ENCODE results near the gene OTULIN. TPM values are rescaled to one million over a fixed set of nuclear protein-coding genes. Genes with fewer than 3 reads are reported as not detected.

Gene OTULIN
- total RNA-seq, 1 donor from 2014 or later = 27.1 TPM

DNA sequence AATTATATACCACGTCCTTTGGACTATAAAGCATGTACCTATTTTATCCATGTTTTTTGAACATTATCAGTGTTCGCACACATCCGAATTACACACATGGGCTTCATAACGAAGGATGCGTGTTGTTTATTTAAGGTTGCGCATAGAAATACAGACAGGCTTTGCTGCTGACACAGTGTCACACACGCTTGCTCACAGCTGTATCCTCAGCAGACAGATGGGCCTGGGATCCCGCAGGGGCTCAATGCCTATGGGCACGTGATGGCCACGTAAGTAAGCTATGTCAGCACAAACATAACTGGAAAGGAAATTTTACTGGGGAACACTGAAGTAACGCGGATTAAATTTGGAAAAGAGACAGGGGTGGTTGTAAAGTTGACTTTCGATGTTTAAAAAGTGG, 76.6 kb downstream of the OTULIN start:
- DNase-seq (ENCODE audit: low spot score) = no peak

DNA sequence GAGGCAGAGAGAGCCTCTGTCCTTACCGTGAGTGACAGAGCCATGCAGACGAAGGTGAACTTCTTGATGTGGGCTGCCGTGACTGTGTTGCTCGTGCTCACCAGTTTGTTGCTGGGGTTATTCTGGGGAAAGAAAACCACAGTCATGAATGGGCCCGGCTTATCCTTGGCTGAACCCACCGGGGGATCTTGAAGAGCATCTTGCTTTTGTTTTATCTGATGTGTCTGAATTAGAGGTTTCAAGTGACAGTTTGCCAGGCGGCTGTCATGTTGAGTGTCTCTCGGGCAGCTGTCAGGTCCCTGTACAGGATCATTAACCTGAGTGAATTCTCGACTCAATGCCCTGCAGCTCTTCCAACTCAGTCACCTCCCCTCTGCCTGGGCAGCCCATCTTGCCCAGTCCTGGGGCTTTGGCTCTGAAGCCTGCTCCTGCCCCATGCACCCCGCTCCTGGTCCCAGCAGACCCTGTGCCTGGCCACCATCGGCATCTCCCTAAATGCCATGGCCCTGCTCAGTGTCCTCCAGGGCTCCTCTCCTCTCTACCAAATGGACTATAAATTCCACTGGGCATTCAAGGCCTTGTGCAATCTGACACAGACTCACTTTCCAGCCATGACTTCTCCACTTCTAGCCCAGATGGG, 77.4 kb downstream of the OTULIN start:
- DNase-seq (ENCODE audit: low spot score) = no peak

DNA sequence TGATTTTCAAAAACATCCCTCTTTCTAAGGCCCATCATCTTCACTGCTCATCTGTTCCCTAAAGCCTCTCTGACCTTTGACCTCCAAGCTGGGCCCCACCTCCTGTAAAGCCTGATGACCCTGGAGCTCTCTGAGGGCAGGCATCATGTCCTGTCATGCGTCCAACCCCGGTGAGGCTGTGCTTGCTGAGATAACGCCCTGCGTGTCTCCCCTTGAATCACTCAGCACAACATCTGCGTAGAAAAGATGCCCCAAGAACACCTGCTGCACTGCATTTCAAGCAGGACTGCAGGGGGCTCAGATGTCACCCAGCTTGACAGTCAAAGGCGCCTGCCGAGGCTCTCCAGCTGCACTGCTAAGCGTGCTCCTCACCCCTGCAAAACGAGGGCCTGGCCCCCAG, 78.0 kb downstream of the OTULIN start:
- DNase-seq (ENCODE audit: low spot score) = no peak

DNA sequence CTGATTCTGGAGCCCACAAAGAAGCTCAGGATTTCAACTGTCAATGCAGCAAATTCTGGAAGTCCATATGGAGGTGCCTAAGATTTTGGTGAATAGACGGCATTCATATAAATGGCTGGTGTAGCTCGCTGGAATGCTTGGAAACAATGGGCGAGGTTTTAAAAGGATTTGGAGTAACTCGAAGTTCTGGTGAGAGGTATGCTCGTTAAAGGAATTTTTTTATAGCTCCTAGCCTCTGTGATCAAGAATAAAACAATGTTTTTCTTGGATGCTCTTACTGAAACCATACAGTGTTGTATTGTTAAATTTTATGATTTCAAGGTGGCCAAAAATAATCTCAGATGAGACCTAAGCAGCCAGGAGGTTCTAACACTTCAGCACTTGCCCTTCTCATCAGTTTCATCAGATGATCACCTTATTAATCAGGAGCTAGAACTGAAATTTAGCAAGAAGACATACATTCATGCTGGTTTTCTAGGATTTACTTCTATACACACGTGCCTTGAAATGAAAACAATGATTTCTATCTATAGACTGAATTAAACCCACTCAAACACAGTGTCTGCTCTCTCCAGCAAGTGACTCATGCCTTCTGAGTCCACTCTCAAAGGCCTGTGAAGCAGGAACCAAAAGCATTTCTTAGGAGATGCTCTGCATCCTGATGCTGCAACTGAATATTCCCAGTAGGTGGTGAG, 79.2 kb downstream of the OTULIN start:
- no peak for DNase-seq (ENCODE audit: low spot score)

DNA sequence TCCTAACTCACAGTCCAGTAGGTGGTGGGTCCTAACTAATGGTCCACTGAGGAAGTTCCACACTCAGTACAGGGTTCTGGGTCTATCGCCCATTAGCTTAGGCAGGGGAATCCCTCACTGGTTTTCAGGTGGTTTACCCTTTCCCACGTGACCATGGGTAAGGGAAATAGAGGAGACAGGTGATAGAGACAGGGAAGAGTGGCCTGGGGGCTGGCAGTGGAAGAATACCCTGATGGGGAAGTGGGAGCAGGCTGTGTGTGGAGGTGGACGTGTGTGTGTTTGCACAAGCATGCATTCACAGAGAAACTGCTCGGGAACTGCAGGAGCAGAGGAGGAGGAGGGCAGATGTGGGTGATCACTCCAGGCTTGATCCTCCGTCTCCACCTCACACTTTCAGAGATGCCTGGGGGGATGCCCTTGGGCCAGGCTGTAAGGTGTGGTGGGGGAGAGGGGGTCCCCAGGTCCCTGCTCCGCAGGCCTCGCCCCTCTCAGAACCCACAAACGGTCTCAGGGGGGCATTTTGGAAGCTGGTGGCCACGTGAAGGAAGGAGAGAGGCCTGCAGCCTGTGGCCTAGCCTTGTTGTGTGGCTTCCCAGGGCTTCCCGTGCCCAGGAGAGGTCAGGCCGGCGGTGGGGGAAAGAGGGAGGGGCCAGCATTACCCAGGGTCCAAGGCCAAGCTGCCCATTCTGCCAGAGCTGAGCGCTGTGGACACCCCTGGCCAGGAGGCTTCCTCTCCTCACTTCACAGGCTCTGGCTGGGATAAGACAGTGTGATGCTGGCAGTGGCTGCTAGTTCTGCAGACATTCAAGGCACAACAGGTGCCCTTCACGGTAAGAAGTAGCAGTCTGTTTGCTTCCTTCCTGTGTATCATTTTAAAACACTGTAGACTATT, 80.0 kb downstream of the OTULIN start:
- DNase-seq (ENCODE audit: low spot score) = no peak

DNA sequence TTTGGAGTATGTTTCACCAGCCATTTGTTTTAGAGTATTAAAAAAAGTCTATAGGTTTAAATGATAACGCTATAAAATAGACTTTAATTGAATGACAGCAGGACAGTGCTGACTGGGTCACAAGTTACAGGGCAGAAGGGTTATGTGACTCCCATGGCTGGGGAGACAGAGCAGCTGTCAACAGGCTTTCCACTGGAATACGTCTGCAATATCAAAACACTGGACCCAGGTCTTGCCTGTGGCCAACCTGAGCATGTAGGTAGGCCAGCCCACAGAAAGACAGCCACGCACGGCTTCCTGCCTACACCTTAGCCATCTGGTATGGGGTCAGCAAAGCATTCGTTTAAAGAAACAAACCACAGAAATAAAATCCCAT, 80.7 kb downstream of the OTULIN start:
- DNase-seq (ENCODE audit: low spot score) = no peak

DNA sequence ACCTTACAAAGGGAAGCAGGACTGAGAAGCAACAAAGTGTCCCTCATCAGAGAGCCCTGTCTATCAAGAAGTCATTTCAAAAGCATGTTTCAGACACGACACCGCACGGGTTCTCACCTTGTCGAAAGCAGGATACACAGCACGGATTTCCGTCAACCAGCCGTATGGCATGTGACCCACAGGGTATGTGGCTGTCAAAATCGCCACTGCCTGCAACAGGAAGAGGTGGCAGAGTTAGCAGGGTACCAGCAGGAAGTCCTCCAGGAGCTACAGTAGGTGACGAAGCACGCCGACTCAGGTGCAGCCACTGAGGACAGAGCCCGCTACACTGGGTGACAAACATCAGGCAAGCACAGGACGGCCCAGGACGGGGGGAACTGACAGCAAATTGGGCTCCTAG, 81.2 kb downstream of the OTULIN start:
- DNase-seq (ENCODE audit: low spot score) = no peak

DNA sequence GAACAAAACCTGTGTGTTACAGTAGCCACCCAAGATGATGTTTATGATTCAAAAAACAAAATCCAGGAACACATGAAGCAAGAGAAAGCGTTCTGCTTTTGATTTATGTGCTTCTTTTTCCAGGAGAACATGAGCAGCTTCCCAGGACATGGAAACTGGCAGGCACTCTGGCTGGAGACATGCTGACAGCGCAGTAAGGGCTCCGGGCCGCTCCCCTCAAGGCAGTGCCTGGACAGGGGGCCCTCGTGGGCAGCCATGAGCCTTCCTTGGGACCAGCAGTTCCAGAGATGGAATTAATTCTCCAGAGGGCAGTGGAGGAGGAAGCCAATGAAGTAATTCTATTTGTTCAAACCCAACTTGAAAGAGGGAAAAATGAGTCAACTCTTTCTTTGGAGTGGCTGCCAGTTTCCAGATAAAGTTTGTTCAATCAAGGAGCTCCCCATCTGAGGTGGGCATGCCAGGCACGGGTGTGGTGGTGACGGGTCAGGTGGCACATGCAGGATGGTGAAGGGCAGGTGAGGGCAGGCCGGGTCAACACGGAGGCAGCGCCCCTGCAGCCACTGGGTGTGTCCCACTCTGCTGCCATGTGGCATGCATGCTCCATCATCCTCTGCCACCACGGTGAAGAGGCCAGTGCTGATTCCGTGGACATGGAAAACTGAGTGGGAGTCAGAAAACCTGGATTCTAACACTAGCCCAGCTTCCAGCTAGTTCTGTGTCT, 83.8 kb downstream of the OTULIN start:
- no peak for DNase-seq (ENCODE audit: low spot score)

Other genes with a start within 250 kb of the OTULIN start
- gene OTULINL, start 82.9 kb upstream of the OTULIN start, total RNA-seq = 16.7 TPM
- 78.1 TPM for gene ANKH, start 207.1 kb downstream of the OTULIN start, total RNA-seq